GM21619 (cell line): ENCODE results near the gene RXRB.
A peak's percentile ranks its signal among the peaks of the same experiment; 100 is the strongest.
"Not testable (repeated sequence)": the region's sequence is repeated elsewhere in the genome, so short reads cannot be mapped to it uniquely, and the experiment has no call there.

Experiments used
- ATAC-seq: cut with Tn5 transposase; IDR thresholded peaks from one replicate; pipeline ENCODE4 v1.9.1; 2021; ENCODE audit not compliant: unreplicated experiment

RXRB gene

DNA sequence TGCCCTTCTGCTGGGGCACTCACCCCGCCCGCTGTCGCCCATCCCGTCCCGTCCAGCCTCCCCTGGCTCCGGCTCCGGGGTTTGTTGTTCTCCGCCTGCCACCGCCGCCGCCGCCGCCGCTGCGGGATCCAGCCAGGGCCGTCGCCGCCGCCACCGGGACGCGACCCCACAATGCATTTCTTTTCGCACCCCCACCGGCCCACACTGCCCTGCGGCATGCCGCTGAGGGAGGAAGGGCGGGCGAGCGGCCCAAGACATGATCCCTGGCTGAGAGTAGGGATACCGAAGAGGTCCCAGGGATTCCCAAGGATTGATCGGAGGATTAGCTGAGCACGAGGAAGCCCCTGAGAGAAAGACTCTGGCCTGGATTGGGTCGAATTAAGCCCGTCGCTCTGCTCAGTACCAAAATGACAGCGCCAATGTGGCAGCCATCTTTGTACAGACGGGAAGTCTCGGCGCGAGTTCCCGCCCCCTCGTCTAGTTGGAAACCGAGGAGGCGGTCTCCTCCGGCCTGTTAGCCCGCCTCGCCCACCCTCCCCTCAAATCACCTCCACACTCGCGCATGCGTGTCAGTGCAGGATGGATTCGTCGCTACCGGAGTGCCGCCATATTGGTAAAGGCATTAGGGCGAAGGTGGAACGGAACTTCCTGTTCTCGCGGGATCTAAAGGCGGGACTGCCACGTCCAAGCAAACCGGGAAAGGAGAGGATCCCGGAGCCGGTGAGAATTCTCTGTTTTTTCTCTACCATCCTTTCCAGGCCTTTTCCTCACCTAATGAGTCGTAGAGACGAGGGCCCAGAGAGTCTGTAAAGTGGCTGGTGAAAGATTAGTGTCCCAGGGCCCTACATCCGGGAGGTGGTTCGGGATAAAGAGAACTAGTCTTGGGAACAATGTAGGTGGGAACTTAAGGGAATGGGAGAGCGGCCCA lies at the start of gene RXRB, which contains the start of gene SLC39A7:
Gene RXRB (minus strand): TSS at position 447 of the 928 bp plus-strand sequence. CDS start 189 bp downstream, at position 258.
Gene SLC39A7 (plus strand): TSS at position 649 of the 928 bp plus-strand sequence. CDS start 379 bp downstream, outside the sequence.
- ATAC-seq: peak; percentile 41

- no peak for ATAC-seq
These were observed 49.5 kb upstream of the RXRB start for GRCh38 chr6:33249732-33250630.

GRCh38 chr6:33248932-33249731 lies 48.7 kb upstream of the RXRB start:
- ATAC-seq: peak; percentile 82

- ATAC-seq: no peak
These were observed 48.1 kb upstream of the RXRB start for GRCh38 chr6:33248643-33248931.

DNA sequence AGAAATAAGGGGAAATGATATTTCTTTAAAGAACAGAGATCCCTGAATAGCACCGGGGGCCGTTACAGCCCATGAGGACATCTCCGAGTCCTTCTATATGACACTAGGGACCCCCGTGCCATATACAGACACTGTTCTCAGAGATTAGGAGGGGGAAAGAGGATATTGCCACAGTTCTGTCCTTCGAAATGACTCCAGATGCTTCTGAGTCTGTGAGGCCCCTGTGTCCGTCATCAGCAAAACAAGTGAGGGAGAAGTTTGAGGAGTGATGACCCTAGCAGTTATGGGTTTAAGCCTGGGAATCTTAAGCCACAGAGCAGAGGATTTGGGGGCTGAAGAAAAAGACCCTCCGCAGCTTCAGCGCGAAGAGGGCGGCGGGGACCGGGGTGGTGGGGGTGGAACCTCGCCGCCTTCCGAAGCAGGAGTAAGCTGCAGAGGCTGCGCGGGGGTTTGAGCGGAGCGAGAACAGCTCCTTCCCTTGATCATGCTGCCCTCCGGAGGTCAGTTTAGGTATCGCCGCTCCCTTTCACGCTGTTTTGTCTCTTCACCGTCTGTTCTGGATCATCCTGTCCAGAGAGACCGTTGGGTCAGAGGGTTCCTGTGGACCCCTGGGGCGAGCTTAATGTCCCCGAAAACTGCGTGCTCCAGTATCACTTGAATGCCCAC lies 47.6 kb upstream of the RXRB start:
- ATAC-seq: peak; percentile 32

DNA sequence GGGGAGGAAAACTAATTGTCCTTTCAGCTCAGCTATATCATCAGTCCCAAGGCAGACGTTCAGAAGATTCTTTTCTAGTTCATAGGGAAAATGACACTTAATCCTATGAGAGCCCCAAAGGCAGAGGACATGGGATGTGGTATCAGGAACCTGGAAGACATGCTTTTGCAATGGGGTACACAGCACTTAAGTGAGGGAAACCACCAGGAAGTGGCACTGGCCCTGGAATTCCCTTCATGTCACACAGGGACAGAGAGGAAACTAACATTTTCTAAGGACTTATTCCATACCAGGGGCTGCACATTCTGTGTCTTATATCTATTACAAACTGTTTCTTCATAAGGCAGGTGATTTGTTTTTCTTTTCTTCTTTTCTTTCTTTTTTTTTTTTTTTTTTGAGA lies 43.0 kb upstream of the RXRB start:
- no peak for ATAC-seq

- ATAC-seq: no peak
These were observed 41.5 kb upstream of the RXRB start for GRCh38 chr6:33241968-33242367.

- ATAC-seq: no peak
These were observed 37.3 kb upstream of the RXRB start for GRCh38 chr6:33237741-33238140.

DNA sequence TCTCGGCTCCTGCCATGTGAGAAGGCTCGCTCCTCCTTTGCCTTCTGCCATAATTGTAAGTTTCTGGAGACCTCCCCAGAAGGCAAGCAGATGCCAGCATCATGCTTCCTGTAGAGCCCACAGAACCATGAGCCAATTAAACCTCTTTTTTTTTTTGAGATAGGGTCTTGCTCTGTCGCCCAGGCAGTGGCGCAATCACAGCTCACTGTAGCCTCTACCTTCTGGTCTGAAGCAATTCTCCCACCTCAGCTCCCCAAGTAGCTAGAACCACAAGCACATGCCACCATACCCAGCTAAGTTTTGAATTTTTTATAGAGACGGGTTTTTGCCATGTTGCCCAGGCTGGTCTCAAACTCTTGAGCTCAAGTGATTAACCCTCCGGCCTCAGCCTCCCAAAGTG lies 36.4 kb upstream of the RXRB start:
- ATAC-seq: no peak

GRCh38 chr6:33236328-33236727 lies 35.9 kb upstream of the RXRB start:
- no peak for ATAC-seq

GRCh38 chr6:33235221-33235634 lies 34.8 kb upstream of the RXRB start:
- no peak for ATAC-seq

DNA sequence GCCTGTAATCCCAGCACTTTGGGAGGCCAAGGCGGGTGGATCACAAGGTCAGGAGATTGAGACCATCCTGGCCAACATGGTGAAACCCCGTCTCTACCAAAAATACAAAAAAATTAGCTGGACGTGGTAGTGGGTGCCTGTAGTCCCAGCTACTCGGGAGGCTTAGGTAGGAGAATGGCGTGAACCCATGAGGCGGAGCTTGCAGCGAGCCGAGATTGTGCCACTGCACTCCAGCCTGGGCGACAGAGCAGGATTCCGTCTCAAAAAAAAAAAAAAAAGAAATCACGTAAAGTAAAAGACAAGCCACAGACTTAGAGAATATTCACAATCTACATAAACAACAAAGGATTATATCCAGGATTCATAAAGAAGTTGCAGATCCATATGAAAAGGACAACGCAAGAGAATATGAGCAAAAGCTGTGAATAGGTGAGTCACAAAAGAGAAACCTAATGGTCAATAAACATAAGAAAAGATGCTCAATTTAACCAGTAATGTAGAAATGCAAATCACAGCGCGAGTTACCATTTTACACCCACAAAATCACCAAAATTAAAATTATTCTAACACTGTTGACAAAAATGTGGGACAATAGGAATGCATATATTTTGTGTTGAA lies 26.1 kb upstream of the RXRB start:
- ATAC-seq: not testable (repeated sequence)

DNA sequence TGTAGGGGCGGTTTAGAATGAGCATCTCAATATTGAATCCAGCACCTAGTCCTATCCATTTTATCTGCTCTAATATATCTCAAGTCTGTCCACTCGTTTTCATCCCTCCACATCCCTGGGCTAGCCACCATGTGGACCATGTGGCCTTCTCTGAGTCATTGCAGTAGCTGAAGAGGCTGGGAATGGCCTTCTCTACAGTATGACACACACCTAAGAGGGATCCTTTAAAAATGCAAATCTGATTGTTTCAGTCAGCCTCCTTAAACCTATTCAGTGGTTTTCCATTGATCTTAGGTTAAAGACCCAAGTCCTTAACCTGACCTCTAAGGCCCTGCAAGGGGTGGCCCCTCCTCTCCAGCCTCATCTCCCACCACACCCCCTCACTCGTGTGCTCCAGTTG lies 17.2 kb upstream of the RXRB start:
- no peak for ATAC-seq

- ATAC-seq: no peak
These were observed 16.8 kb upstream of the RXRB start for GRCh38 chr6:33217246-33217645.

GRCh38 chr6:33216117-33216649 lies 15.7 kb upstream of the RXRB start:
- no peak for ATAC-seq

DNA sequence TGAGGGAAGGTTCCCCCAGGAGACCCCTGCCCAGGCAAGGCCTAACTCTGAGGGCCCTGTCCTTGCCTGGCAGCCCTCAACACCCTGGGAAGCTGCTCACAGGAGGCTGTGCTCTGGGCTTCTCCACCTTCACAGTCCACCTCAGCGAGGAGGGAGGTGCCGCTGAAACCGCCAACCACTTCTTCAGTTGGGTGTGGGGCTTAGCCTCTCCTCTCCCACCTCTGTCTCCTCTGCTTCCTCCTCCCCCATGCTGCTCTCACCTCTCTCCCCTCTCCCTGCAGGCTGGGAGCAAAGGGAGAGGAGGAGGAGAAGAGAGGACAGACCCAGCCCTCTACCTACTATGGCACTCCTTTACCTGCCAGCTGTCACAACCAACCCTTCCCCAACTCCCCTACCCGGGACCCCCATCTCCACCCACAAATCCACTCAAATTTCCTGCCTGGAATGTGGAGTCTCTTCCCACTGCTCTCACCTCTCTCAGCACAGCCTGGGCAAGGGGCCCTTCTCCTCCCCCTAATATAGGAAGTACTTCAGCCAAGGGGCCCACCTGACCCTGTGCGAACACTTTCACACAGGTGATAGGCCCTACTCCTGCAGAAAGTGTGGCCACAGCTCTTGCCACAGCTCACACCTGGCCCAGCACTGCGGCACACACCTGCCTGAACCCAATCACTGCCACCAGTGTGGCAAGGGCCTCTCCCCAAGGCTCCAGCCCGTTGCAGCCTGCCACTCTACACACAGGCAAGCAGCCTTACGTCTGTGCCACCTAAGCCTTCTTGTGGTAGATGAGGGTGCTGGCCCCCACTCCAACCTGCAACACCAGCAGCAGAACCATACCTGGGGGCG lies 15.0 kb upstream of the RXRB start:
- ATAC-seq: no peak

DNA sequence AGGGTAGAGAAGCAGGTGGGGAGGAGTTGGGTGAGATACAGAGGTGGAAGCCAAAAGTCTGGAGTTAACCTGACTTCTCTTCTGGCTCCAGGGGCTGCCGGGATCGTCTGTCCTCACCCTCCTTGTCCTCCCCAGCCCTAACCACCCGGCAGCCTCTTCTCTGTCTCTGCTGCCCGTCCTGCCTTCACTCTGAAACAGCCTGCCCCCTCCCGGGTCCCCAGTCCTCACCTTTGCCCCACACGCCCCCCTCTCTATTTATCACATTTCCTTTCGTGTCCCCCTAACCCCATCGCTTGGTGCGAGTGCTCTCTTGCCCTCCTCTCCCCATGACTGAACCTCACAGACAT lies 13.5 kb upstream of the RXRB start:
- ATAC-seq: no peak

GRCh38 chr6:33213166-33213988 lies 12.9 kb upstream of the RXRB start:
- no peak for ATAC-seq
